GM10266 (cell line): ENCODE measurements around the gene DLEC1.
"Not testable (repeated sequence)": the region's sequence is repeated elsewhere in the genome, so short reads cannot be mapped to it uniquely, and the experiment has no call there.

Experiments
- DNase-seq: peaks from one replicate; pipeline ENCODE4 v3.0.0; 2012; ENCODE audit errors: extremely low spot score
- TF ChIP-seq, protein P1 (sequence below): IDR thresholded peaks from 2 replicates; pipeline ENCODE4 v1.5.1; 2012; ENCODE audit warnings: mild to moderate bottlenecking, low read depth; ENCODE audit not compliant: control insufficient read depth, insufficient read depth; ENCODE audit errors: missing control alignments

The DLEC1 gene

DNA sequence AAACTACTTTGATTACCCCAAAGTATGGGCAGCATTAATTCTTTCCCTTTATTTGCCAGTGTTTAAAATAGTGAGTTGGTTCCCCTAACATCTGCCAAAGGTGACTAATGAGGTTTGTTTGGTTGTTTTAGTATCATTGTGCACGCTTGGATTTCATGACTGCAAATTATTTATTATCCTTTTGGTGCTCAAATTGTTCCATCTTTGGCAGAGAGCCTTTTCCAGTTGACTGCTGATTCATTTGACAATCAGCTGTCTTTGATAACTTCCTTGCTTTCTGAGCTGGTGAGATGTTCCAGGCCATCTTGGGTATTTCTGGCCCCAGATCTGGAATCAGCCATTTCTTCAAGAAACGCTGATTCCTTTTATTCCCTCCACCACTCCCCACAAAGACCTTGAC lies 8.9 kb downstream of the DLEC1 start:
- DNase-seq, result no peak
- TF ChIP-seq, protein P1, sequence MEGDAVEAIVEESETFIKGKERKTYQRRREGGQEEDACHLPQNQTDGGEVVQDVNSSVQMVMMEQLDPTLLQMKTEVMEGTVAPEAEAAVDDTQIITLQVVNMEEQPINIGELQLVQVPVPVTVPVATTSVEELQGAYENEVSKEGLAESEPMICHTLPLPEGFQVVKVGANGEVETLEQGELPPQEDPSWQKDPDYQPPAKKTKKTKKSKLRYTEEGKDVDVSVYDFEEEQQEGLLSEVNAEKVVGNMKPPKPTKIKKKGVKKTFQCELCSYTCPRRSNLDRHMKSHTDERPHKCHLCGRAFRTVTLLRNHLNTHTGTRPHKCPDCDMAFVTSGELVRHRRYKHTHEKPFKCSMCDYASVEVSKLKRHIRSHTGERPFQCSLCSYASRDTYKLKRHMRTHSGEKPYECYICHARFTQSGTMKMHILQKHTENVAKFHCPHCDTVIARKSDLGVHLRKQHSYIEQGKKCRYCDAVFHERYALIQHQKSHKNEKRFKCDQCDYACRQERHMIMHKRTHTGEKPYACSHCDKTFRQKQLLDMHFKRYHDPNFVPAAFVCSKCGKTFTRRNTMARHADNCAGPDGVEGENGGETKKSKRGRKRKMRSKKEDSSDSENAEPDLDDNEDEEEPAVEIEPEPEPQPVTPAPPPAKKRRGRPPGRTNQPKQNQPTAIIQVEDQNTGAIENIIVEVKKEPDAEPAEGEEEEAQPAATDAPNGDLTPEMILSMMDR, result no peak

DNA sequence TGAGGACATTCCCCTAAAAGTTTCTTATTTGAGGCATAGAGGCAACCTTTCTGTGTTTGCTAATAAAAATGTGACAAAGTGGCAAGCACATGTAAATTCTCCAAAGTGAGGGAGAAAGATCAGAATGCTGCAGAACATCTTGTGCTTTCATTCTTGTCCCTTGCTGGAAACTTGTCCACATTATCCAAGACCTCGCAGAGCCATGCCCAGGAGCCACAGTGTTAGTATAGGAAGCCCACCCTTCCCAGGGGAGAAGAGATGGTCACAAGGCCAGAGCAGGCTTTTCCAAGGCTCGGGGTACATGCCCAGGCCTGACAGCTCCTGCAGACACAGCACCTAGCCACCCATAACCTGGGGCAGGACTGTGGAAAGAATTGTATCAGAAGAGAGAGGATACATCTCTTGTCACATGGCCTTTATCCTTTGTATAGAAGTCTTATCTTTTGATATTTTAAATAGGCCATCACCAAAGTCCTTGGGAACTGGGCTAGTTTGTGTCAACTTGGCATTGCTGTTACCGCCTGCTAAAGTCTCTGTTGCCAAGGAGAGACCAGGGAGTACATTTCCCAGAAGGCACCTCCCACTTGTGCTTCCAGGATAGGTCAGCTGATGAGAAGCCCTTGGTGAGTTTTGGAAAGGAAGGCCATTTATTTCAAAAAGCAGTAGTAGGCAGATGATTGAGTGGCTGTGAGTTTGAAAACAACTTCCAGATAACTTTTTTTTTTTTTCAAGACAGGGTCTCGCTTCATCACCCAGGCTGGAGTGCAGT lies 10.5 kb downstream of the DLEC1 start:
- DNase-seq, result no peak
- TF ChIP-seq, protein P1, result no peak

DNA sequence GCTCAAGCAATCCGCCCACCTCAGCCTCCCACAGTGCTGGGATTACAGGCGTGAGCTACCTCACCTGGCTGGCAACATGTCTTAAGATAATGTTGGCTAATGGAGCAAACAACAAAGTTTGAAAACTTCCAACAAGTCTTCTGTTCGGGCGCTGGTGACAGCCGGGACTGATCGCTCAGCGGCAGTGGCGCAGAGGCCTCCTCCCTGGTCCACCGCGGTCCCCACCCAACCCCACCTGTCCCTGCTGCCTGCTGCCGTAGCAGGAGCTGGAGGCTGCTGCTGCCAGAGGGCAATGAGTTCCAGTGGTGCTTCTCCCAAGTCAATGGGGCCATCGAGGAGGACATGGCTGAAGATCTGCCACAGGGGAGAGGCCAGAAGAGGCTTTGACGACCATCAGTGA lies 12.1 kb downstream of the DLEC1 start:
- no peak for DNase-seq
- TF ChIP-seq, protein P1, result no peak

DNA sequence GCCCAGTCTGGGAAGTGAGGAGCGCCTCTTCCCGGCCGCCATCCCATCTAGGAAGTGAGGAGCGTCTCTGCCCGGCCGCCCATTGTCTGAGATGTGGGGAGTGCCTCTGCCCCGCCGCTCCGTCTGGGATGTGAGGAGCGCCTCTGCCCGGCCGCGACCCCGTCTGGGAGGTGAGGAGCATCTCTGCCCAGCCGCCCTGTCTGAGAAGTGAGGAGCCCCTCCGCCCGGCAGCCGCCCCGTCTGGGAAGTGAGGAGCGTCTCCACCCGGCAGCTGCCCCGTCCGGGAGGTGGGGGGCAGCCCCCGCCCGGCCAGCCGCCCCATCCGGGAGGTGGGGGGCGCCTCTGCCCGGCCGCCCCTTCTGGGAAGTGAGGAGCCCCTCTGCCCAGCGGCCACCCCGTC lies 14.3 kb downstream of the DLEC1 start:
- DNase-seq, result not testable (repeated sequence)

DNA sequence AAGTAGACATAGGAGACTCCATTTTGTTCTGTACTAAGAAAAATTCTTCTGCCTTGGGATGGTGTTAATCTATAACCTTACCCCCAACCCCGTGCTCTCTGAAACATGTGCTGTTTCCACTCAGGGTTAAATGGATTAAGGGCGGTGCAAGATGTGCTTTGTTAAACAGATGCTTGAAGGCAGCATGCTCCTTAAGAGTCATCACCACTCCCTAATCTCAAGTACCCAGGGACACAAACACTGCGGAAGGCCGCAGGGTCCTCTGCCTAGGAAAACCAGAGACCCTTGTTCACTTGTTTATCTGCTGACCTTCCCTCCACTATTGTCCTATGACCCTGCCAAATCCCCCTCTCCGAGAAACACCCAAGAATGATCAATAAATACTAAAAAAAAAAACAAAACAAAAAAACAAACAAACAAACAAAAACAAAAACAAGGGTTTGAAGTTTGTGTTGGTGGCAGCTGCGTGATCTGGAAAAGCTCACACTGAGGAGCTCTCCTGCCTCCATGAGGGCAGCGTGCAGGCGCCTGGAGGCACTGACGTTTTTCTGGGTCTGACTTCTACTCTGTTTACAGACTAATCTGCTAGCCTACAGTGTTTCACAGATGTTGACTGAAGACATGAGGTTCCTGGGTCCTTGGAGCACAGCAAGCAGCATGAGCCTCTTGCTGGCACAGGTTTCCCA lies 14.9 kb downstream of the DLEC1 start:
- DNase-seq, result not testable (repeated sequence)

DNA sequence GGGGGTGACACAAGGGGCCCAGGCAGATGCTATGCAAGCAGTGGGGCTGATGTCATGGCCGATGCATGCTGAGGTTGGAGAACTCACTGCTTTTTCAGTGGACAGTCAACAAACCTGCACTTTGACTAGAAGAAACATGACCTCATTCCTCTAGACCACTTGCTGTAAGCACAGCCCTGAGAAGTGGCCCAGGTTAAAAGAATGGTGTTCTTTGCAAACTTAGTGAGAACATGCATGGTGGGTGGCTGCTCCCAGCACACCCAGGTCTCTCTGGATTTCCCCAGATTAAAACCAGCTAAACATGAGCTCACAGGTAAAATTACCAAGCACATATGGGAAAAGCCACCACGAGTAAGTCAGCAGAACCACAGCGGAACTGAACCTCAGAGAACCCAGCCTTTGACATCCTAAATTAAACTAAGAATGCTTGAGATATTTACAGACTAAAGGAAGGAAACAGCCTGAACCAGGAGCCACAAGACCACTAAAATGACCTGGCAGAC lies 15.5 kb downstream of the DLEC1 start:
- TF ChIP-seq, protein P1, result no peak
- DNase-seq, result peak; percentile 80

DNA sequence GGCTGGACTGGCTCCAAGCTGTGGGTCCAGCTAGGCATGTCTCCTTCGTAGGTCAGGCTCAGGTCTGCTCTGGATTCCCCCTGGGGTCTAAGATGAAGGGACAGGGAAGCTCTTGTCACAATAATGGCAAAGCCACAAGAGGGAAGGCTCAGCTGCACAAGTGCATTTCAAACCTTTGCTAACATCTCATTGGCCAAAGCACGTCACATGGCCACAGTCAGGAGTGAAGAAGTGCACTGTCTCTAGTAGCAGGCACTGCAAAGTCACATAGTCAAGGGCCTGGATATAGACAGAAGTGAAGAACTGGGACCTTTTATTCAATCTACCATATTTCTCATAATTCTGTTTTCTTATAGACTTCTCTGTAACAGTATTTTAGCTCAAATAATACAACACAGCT lies 20.1 kb downstream of the DLEC1 start:
- no peak for DNase-seq
- TF ChIP-seq, protein P1, result no peak

DNA sequence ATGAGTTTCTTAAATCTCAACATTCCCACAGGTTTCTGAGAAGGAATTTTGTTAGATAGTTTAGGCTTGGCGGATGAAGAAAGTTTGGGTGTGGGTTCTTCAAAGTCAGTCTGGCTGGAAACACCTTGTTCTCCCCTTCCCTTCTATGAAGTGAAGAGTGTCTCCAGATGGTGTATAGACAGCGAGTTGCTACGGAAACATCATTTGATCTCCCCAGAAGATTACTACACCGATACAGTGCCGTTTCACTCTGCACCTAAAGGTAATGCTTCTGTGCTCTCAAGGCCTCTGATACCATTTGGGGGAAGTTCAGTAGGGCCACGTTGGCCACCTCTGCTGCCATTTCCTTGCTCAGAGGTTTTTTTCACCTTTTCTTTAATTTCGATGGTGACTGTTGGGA lies 20.6 kb downstream of the DLEC1 start:
- TF ChIP-seq, protein P1, result no peak
- DNase-seq, result no peak
